Endodermal cell (in vitro differentiated cells): Measurements from ENCODE around the gene TREH. TPM values are rescaled to one million over a fixed set of nuclear protein-coding genes. Genes with fewer than 3 reads are reported as not detected.

Experiments
- DNase-seq: peaks from one replicate; pipeline ENCODE4 v3.0.0-alpha.2; 2017
- H3K27ac ChIP-seq: 2 replicates; pipeline ENCODE4 v1.5.1; 2013; ENCODE audit warnings: mild to moderate bottlenecking, low read depth, low read length, moderate library complexity
- H3K27me3 ChIP-seq: 2 replicates; pipeline ENCODE4 v1.6.1; 2013; ENCODE audit warnings: mild to moderate bottlenecking, low read length, moderate library complexity; ENCODE audit not compliant: insufficient read depth, control insufficient read depth, poor library complexity, severe bottlenecking
- H3K36me3 ChIP-seq: 2 replicates; pipeline ENCODE4 v1.7.0; 2013; ENCODE audit warnings: mild to moderate bottlenecking, low read length, moderate library complexity; ENCODE audit not compliant: control insufficient read depth, insufficient read depth
- H3K4me1 ChIP-seq: one replicate; pipeline ENCODE4 v1.7.0; 2013; ENCODE audit warnings: low read length; ENCODE audit not compliant: control insufficient read depth, insufficient read depth
- H3K4me3 ChIP-seq: 2 replicates; pipeline ENCODE4 v1.5.1; 2013; ENCODE audit warnings: mild to moderate bottlenecking, low read length, moderate library complexity
- H3K9ac ChIP-seq: 2 replicates; pipeline ENCODE4 v1.6.1; 2013; ENCODE audit warnings: mild to moderate bottlenecking, low read length, moderate library complexity; ENCODE audit not compliant: poor library complexity, severe bottlenecking; ENCODE audit errors: extremely low read depth
- H3K9me3 ChIP-seq: 2 replicates; pipeline ENCODE4 v1.6.1; 2013; ENCODE audit warnings: mild to moderate bottlenecking, low read length, moderate library complexity; ENCODE audit not compliant: control insufficient read depth
- H3K27ac Mint-ChIP-seq: 2 replicates; pipeline ENCODE4 v1.8.0; 2020; ENCODE audit warnings: mixed read lengths
- H3K27me3 Mint-ChIP-seq: 2 replicates; pipeline ENCODE4 v1.8.0; 2021; ENCODE audit warnings: mild to moderate bottlenecking, mixed read lengths; ENCODE audit not compliant: insufficient read depth
- H3K36me3 Mint-ChIP-seq: 2 replicates; pipeline ENCODE4 v1.8.0; 2020; ENCODE audit warnings: low read depth, mixed read lengths
- H3K4me1 Mint-ChIP-seq: 2 replicates; pipeline ENCODE4 v1.8.0; 2020; ENCODE audit warnings: mixed read lengths
- H3K4me3 Mint-ChIP-seq: 2 replicates; pipeline ENCODE4 v1.8.0; 2020; ENCODE audit warnings: mild to moderate bottlenecking, moderate library complexity, mixed read lengths
- H3K9me3 Mint-ChIP-seq: 2 replicates; pipeline ENCODE4 v1.8.0; 2020; ENCODE audit warnings: mild to moderate bottlenecking, mixed read lengths
- CTCF ChIP-seq: fragments of 200-600 bp; sonication (generic); conservative IDR thresholded peaks from 2 replicates; pipeline ENCODE4 v1.5.0; 2021; ENCODE audit warnings: antibody characterized with exemption, mild to moderate bottlenecking
- WGBS, 2 experiments: methylation state at CpG; one replicate each; pipeline versions ENCODE4 v1.1.5 to v1.1.7; 2013; ENCODE audit warnings: missing lambda C conversion rate in 2 of 2, mixed read lengths in 1 of 2; ENCODE audit not compliant: insufficient coverage in 1 of 2, insufficient read length in 1 of 2; 5-methylcytosine and 5-hydroxymethylcytosine counted together
- total RNA-seq, 2 donors: library from RNA; stranded (reverse); fragmentation: NEBNext Ultra II Directional in 1 of 2; extraction: Animal tissue kit (Norgen Biotek cat#: 25700) in 1 of 2; gene quantifications; 2 replicates in 1 of 2; 3 replicates in 1 of 2; pipeline ENCODE4 v1.2.1, GENCODE V29; 2021

TREH gene
- total RNA-seq, 2 donors from 2014 or later = not detected

GRCh38 chr11:118670063-118670462 is 9.4 kb downstream of the TREH start:
- H3K36me3 ChIP-seq = no peaks in the 10 kb centered on the region
- no peaks in the 10 kb centered on the region for H3K36me3 Mint-ChIP-seq
- DNase-seq = no peak
- no peaks in the 10 kb centered on the region for H3K27me3 ChIP-seq
- no peaks in the 10 kb centered on the region for H3K4me1 ChIP-seq
- no peaks in the 10 kb centered on the region for H3K9me3 ChIP-seq
- H3K4me1 Mint-ChIP-seq = no peaks in the 10 kb centered on the region
- peaks cover 5% of the 10 kb centered on the region for H3K9me3 Mint-ChIP-seq
- H3K27me3 Mint-ChIP-seq = peaks cover 14% of the 10 kb centered on the region
- TF ChIP-seq CTCF = no peak
- no peak overlapping the region for H3K4me3 ChIP-seq
- no peak overlapping the region for H3K9ac ChIP-seq
- no peak overlapping the region for H3K4me3 Mint-ChIP-seq
- H3K27ac Mint-ChIP-seq = no peak overlapping the region
- H3K27ac ChIP-seq = no peak overlapping the region
- 82 to 86% methylated on average over 1 to 2 of the region's 2 CpGs for WGBS, 2 experiments

- Mint-ChIP-seq H3K27ac (no peak overlapping the region), H3K36me3 (no peaks in the 10 kb centered on the region), H3K27me3 (peaks cover 5% of the 10 kb centered on the region), H3K4me1 (no peaks in the 10 kb centered on the region), H3K9me3 (peaks cover under 1% of the 10 kb centered on the region), H3K4me3 (no peak overlapping the region)
- DNase-seq = no peak
- Histone ChIP-seq H3K4me1 (no peaks in the 10 kb centered on the region), H3K4me3 (no peak overlapping the region), H3K9me3 (no peaks in the 10 kb centered on the region), H3K27ac (no peak overlapping the region), H3K27me3 (no peaks in the 10 kb centered on the region), H3K36me3 (no peaks in the 10 kb centered on the region), H3K9ac (no peak overlapping the region)
- no peak for TF ChIP-seq CTCF
- 92 to 93% methylated on average over 5 of the region's 5 CpGs for WGBS, 2 experiments
Measured at GRCh38 chr11:118666371-118666770, 13.1 kb downstream of the TREH start.

DNA sequence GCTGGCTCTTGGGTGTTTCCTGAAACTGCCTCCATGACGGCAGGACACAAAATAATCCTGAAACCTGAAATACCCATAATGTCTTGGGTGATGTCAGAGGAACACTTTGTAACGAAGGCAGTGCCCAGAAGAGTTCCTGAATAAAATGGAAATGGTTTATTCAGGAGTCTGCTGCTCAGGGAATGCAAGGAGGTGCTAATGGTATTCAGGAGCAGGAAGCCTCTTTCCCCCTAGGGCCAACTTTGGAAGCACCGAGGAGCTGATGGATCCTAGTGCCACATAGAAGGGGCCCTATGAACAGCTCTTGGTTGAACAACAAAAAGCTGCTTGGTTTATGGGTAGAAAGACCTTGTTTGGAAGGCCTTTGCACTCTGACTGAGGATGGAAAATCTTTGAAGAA is 15.5 kb downstream of the TREH start:
- WGBS, 2 experiments = 73 to 81% methylated on average over 3 of the region's 3 CpGs
- H3K27ac Mint-ChIP-seq = no peak overlapping the region
- no peaks in the 10 kb centered on the region for H3K4me1 ChIP-seq
- TF ChIP-seq CTCF = no peak
- no peaks in the 10 kb centered on the region for H3K27me3 ChIP-seq
- no peaks in the 10 kb centered on the region for H3K36me3 ChIP-seq
- H3K4me1 Mint-ChIP-seq = peaks cover 12% of the 10 kb centered on the region
- H3K27ac ChIP-seq = no peak overlapping the region
- no peak for DNase-seq
- H3K9me3 Mint-ChIP-seq = no peaks in the 10 kb centered on the region
- H3K9me3 ChIP-seq = no peaks in the 10 kb centered on the region
- H3K27me3 Mint-ChIP-seq = peaks cover 1% of the 10 kb centered on the region
- H3K4me3 ChIP-seq = no peak overlapping the region
- no peaks in the 10 kb centered on the region for H3K36me3 Mint-ChIP-seq
- no peak overlapping the region for H3K4me3 Mint-ChIP-seq
- no peak overlapping the region for H3K9ac ChIP-seq
